Measurements from ENCODE around the gene SEC22C.

GRCh38 chr3:42503957-42504333, 77.8 kb downstream of the SEC22C start:
- TF ChIP-seq POLR2AphosphoS5 (IDR thresholded peaks at IDR 0.05), result no peak
- TF ChIP-seq CTCF (IDR thresholded peaks at IDR 0.05), result no peak
- no peak for TF ChIP-seq EP300 (IDR thresholded peaks at IDR 0.05)

All from esophagus muscularis mucosa (tissue), 4 donors.